SU-DHL-6 (cell line): ENCODE results near the gene TBC1D19.

ENCODE experiments used
- H2AFZ ChIP-seq: fragments of 200-600 bp; sonication (generic); 2 replicates; pipeline ENCODE4 v1.6.1; 2014; ENCODE audit warnings: low read depth, mild to moderate bottlenecking, moderate library complexity, mixed read lengths, antibody characterized with exemption, low read length; ENCODE audit not compliant: severe bottlenecking
- H3F3A ChIP-seq: fragments of 200-600 bp; shearing (Covaris generic); 2 replicates; pipeline ENCODE4 v1.6.0; 2016; ENCODE audit warnings: antibody characterized with exemption, mild to moderate bottlenecking; ENCODE audit not compliant: insufficient read depth
- H3K27ac ChIP-seq: fragments of 200-600 bp; sonication (generic); 2 replicates; pipeline ENCODE4 v1.5.1; 2016; ENCODE audit warnings: low read depth, mild to moderate bottlenecking, low read length, moderate library complexity, mixed read lengths
- H3K27me3 ChIP-seq: fragments of 200-600 bp; sonication (generic), shearing (Covaris generic); 2 replicates; pipeline ENCODE4 v1.6.0; 2014; ENCODE audit warnings: mild to moderate bottlenecking, low read length
- H3K36me3 ChIP-seq: fragments of 200-600 bp; sonication (generic); 2 replicates; pipeline ENCODE4 v1.6.1; 2014; ENCODE audit warnings: mild to moderate bottlenecking, low read length, mixed read lengths
- H3K4me2 ChIP-seq: fragments of 300-600, 200-600 bp; shearing (Covaris generic), sonication (generic); 2 replicates; pipeline ENCODE4 v1.6.0; 2014; ENCODE audit warnings: low read length, low read depth, mild to moderate bottlenecking; ENCODE audit not compliant: poor library complexity, severe bottlenecking
- H3K4me3 ChIP-seq: fragments of 200-600 bp; sonication (generic); 2 replicates; pipeline ENCODE4 v1.5.1; 2014; ENCODE audit warnings: antibody characterized with exemption, low read length, mild to moderate bottlenecking, mixed read lengths; ENCODE audit not compliant: insufficient read depth, poor library complexity, severe bottlenecking
- H3K79me2 ChIP-seq: fragments of 200-600 bp; sonication (generic); 2 replicates; pipeline ENCODE4 v1.6.1; 2014; ENCODE audit warnings: mild to moderate bottlenecking, low read length, moderate library complexity; ENCODE audit not compliant: insufficient read depth
- H3K9ac ChIP-seq: fragments of 200-600 bp; sonication (generic); 2 replicates; pipeline ENCODE4 v1.7.0; 2014; ENCODE audit warnings: mild to moderate bottlenecking, low read length
- H3K9me2 ChIP-seq: fragments of 200-600 bp; sonication (generic); replicated peaks from 2 replicates; pipeline ENCODE4 v1.6.1; 2014; ENCODE audit warnings: low read length; ENCODE audit not compliant: insufficient read depth
- H3K9me3 ChIP-seq: fragments of 200-600 bp; sonication (generic); 2 replicates; pipeline ENCODE4 v1.6.1; 2014; ENCODE audit warnings: low read length, mixed read lengths; ENCODE audit not compliant: insufficient read depth
- H4K20me1 ChIP-seq: fragments of 200-600 bp; sonication (generic); 2 replicates; pipeline ENCODE4 v1.6.1; 2014; ENCODE audit warnings: low read depth, mild to moderate bottlenecking, antibody characterized with exemption, low read length, moderate library complexity, mixed read lengths
- EZH2phosphoT487 ChIP-seq: fragments of 200-600 bp; sonication (generic), shearing (Covaris generic); conservative IDR thresholded peaks from 2 replicates; pipeline ENCODE4 v1.6.1; 2018; ENCODE audit warnings: mild to moderate bottlenecking, antibody characterized with exemption, low read length, moderate library complexity, mixed read lengths
- TF ChIP-seq, protein P1 (sequence below): fragments of 200-600 bp; sonication (generic); IDR thresholded peaks from one replicate; pipeline ENCODE4 v1.5.1; 2017; ENCODE audit warnings: antibody characterized with exemption, mild to moderate bottlenecking, low read length, moderate library complexity; ENCODE audit not compliant: insufficient read depth, poor library complexity, severe bottlenecking

The TBC1D19 gene

DNA sequence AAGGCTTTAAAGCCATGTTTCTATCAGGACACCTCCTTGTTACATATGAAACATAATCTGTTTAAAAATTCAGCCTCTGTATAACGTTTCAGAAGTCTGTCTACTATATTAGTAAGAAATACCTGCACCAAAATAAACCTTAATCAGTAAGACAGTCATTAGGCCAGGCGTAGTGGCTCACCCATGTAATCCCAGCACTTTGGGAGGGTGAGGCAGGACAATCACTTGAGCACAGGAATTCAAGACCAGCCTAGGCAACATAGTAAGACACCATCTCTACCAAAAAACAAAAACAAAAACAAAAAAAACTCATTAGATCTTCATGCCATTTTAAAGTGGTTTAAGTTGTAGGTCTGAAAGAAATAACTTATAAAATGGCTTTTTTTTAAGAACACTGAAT lies 169.3 kb downstream of the TBC1D19 start:
- no peaks in the 10 kb centered on the region for H3K9me2 ChIP-seq
- H2AFZ ChIP-seq: no peak overlapping the region
- no peaks in the 10 kb centered on the region for H3K79me2 ChIP-seq
- H3K27ac ChIP-seq: no peak overlapping the region
- H3K9me3 ChIP-seq: no peaks in the 10 kb centered on the region
- H3K4me2 ChIP-seq: no peak overlapping the region
- H3K27me3 ChIP-seq: no peaks in the 10 kb centered on the region
- H3F3A ChIP-seq: no peaks in the 10 kb centered on the region
- no peak overlapping the region for H3K4me3 ChIP-seq
- TF ChIP-seq, protein P1, sequence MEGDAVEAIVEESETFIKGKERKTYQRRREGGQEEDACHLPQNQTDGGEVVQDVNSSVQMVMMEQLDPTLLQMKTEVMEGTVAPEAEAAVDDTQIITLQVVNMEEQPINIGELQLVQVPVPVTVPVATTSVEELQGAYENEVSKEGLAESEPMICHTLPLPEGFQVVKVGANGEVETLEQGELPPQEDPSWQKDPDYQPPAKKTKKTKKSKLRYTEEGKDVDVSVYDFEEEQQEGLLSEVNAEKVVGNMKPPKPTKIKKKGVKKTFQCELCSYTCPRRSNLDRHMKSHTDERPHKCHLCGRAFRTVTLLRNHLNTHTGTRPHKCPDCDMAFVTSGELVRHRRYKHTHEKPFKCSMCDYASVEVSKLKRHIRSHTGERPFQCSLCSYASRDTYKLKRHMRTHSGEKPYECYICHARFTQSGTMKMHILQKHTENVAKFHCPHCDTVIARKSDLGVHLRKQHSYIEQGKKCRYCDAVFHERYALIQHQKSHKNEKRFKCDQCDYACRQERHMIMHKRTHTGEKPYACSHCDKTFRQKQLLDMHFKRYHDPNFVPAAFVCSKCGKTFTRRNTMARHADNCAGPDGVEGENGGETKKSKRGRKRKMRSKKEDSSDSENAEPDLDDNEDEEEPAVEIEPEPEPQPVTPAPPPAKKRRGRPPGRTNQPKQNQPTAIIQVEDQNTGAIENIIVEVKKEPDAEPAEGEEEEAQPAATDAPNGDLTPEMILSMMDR: no peak
- no peak for TF ChIP-seq EZH2phosphoT487
- H3K36me3 ChIP-seq: no peaks in the 10 kb centered on the region
- no peaks in the 10 kb centered on the region for H4K20me1 ChIP-seq
- no peak overlapping the region for H3K9ac ChIP-seq

DNA sequence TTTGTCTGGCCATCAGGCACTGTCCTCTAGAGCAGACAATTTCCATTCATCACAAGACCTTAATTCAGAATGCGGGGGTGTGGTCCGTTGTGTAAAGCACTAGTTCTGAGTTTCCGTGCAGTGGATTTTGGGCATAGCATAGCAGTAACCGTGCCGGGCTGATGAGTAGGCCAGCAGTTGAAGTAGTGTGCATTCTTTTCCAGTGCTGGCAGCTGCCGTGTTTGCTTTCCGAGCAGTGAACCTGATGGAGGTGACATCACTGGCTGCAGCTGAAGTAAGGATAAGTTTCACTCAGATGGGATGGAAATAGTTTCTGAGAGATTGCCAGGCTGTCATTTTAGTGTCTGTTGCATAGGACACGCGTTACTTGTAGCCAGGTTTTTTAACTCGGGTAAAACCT lies 169.7 kb downstream of the TBC1D19 start:
- Histone ChIP-seq H3K79me2 (no peaks in the 10 kb centered on the region), H2AFZ (no peak overlapping the region), H4K20me1 (no peaks in the 10 kb centered on the region), H3F3A (no peaks in the 10 kb centered on the region), H3K27me3 (no peaks in the 10 kb centered on the region), H3K36me3 (no peaks in the 10 kb centered on the region), H3K9me2 (no peaks in the 10 kb centered on the region), H3K9ac (no peak overlapping the region), H3K27ac (no peak overlapping the region), H3K9me3 (no peaks in the 10 kb centered on the region), H3K4me2 (no peak overlapping the region), H3K4me3 (no peak overlapping the region)
- no peak for TF ChIP-seq EZH2phosphoT487
- TF ChIP-seq, protein P1: no peak

DNA sequence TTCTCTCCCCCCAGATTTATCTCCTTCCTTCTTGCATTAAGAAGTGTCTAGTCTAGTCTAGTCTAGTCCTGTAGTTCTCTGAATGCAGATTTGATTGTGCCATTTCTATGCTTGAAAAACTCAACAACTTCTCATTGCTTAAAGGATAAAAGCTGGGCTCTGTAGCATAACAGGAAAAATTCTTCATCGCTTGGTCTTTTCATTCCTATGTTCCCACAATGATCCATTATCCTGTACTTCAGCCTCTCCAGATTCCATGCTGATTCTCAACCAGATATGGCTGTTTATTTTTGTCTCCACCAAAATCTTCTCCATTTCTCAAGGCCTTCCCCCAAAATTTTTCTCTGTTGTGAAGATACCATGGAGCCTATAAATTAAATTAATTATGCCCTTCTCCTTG lies 173.9 kb downstream of the TBC1D19 start:
- Histone ChIP-seq H3K36me3 (no peaks in the 10 kb centered on the region), H3K27ac (no peak overlapping the region), H3K9me2 (no peaks in the 10 kb centered on the region), H3K27me3 (no peaks in the 10 kb centered on the region), H3F3A (no peaks in the 10 kb centered on the region), H3K4me3 (no peak overlapping the region), H2AFZ (no peak overlapping the region), H3K9me3 (no peaks in the 10 kb centered on the region), H3K9ac (no peak overlapping the region), H3K4me2 (no peak overlapping the region), H4K20me1 (no peaks in the 10 kb centered on the region), H3K79me2 (no peaks in the 10 kb centered on the region)
- TF ChIP-seq EZH2phosphoT487: no peak
- TF ChIP-seq, protein P1: no peak

DNA sequence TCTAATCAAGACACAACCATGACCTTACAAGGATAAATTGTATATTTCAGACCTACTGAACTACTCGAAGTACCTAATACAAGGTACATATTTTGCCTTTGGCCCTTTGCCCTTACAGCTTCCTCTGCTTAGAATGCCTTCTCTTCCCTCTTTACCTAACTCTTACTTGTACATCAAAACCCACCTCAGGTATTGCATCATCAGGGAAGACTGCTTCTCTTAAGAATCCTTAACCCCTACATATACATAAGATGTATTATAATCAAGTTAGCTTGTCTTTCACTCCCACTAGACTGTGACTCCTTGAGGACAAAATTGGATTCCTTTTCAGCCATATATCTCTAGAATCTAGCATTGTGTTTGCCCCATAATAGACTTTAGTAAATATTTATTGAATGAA lies 175.0 kb downstream of the TBC1D19 start:
- no peaks in the 10 kb centered on the region for H3K36me3 ChIP-seq
- no peak overlapping the region for H3K4me3 ChIP-seq
- H2AFZ ChIP-seq: no peak overlapping the region
- no peak overlapping the region for H3K27ac ChIP-seq
- H3K9me2 ChIP-seq: no peaks in the 10 kb centered on the region
- no peak overlapping the region for H3K9ac ChIP-seq
- H3K4me2 ChIP-seq: no peak overlapping the region
- no peaks in the 10 kb centered on the region for H3K79me2 ChIP-seq
- H3K9me3 ChIP-seq: no peaks in the 10 kb centered on the region
- H3K27me3 ChIP-seq: no peaks in the 10 kb centered on the region
- no peaks in the 10 kb centered on the region for H4K20me1 ChIP-seq
- no peaks in the 10 kb centered on the region for H3F3A ChIP-seq
- TF ChIP-seq EZH2phosphoT487: no peak
- TF ChIP-seq, protein P1: no peak
